GM19463 (cell line): Measurements from ENCODE around the gene BRMS1L.
"Not testable (repeated sequence)": the region's sequence is repeated elsewhere in the genome, so short reads cannot be mapped to it uniquely, and the experiment has no call there.

Experiments used
- ATAC-seq: cut with Tn5 transposase; IDR thresholded peaks from one replicate; pipeline ENCODE4 v1.9.1; 2021; ENCODE audit warnings: mild to moderate bottlenecking, moderate library complexity; ENCODE audit not compliant: unreplicated experiment

The BRMS1L gene

GRCh38 chr14:35826218-35826951 lies at the start of gene BRMS1L:
TSS of gene BRMS1L (plus strand) at chr14:35826338. CDS start at chr14:35826517, 179 bp downstream.
- peak; percentile 94 for ATAC-seq

- no peak for ATAC-seq
These were observed 49.3 kb upstream of the BRMS1L start for GRCh38 chr14:35776823-35777222.

GRCh38 chr14:35777550-35777949 lies 48.6 kb upstream of the BRMS1L start:
- not testable (repeated sequence) for ATAC-seq

GRCh38 chr14:35779368-35779767 lies 46.8 kb upstream of the BRMS1L start:
- ATAC-seq = no peak

GRCh38 chr14:35783699-35784098 lies 42.4 kb upstream of the BRMS1L start:
- no peak for ATAC-seq

- no peak for ATAC-seq
These were observed 39.3 kb upstream of the BRMS1L start for GRCh38 chr14:35786856-35787255.

- no peak for ATAC-seq
These were observed 36.5 kb upstream of the BRMS1L start for GRCh38 chr14:35789651-35790050.

- no peak for ATAC-seq
These were observed 28.3 kb upstream of the BRMS1L start for GRCh38 chr14:35797796-35798195.

GRCh38 chr14:35806006-35806907 lies 19.9 kb upstream of the BRMS1L start:
- ATAC-seq = no peak

- no peak for ATAC-seq
These were observed 18.8 kb upstream of the BRMS1L start for GRCh38 chr14:35807131-35807961.

GRCh38 chr14:35808076-35808637 lies 18.0 kb upstream of the BRMS1L start:
- ATAC-seq = no peak

- peak; percentile 95 for ATAC-seq
These were observed 17.2 kb upstream of the BRMS1L start, which contains the start of gene RALGAPA1 for GRCh38 chr14:35808638-35809563. TSS of gene RALGAPA1 (minus strand) at chr14:35809295. CDS start at chr14:35808835, 460 bp downstream.

GRCh38 chr14:35809597-35809996 lies 16.5 kb upstream of the BRMS1L start:
- ATAC-seq = no peak

- ATAC-seq = no peak
These were observed 15.2 kb upstream of the BRMS1L start for GRCh38 chr14:35810963-35811362.

GRCh38 chr14:35814371-35815005 lies 11.7 kb upstream of the BRMS1L start:
- ATAC-seq = peak; percentile 79

GRCh38 chr14:35818346-35819115 lies 7.6 kb upstream of the BRMS1L start:
- no peak for ATAC-seq

- no peak for ATAC-seq
These were observed 6.3 kb upstream of the BRMS1L start for GRCh38 chr14:35819591-35820540.
